Measurements from ENCODE around the gene IL17F.

Gene IL17F

DNA sequence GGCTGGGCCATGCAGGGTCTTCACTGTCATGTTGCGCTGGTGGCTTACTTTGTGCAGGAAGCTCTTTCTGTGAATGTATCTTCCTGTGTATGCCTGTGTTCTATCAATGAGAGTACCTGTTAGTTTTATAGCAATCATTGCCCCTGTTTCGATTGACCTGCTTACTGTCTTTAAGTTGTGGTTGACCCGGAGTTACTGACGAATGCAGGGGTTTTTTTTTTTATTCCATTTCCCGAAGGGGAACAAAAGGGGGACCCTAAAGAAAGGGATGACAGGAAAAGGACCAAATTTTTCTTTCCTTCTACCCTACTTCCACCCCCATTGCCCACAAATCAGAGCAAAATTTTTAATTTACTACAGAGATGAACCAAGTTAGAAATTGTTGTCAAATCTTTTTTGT, at the start of gene IL17F:
Gene IL17F, minus strand, starts transcription at position 101 of the 400 bp plus-strand sequence. Its CDS starts 71 bp downstream, at position 30.
- DNase-seq, result no peak

DNA sequence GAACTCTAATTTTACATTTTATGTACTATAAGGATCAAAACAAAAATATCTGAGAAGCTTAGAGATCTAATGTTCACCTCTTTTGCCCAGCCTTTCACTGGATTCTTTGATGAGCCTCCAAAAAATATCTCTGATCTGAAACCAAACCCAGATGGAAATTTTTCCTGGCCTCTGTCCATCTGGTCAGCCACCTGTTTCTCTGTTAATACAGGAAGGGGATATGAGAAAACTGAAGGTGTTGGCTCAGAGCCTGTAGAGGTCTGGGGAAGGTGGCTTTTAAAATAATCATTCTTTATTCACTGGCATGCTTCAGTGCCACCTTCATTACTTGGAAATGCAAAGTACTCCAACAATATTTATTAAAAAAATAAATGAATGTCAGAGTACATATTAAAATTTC, 48.8 kb upstream of the IL17F start:
- no peak for DNase-seq

DNA sequence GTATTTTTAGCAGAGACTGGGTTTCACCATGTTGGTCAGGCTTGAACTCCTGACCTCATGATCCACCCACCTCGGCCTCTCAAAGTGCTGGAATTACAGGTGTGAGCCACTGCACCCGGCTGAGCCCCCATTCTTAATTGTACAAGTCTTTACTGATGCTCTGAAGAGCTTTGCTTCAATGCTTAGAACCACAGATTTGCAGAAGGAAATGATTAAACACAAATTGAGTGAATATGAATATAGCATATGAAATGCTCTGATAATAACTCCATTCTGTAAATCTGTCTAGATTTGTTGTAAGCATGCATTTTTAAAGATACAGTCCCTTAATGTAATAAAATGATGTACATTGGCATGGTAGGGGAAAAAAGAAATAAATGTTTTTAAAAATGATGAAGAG, 44.5 kb upstream of the IL17F start:
- no peak for DNase-seq

DNA sequence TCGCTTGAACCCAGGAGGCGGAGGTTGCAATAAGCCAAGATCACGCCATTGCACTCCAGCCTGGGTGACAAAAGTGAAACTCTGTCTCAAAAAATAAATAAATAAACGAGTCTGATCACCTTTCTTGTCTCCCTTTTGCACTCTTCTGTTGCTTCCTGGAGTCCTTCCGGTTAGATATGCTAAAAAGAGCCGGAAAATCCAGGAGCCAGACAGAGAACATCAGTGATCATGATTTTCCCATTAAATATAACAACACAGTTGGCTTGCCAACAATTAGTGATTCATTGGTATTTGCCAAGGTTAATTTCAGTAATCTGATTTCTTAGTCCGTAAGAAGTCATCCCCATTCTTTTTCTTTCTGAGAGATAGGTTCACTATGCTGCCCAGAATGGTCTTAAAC, 43.9 kb upstream of the IL17F start:
- no peak for DNase-seq

DNA sequence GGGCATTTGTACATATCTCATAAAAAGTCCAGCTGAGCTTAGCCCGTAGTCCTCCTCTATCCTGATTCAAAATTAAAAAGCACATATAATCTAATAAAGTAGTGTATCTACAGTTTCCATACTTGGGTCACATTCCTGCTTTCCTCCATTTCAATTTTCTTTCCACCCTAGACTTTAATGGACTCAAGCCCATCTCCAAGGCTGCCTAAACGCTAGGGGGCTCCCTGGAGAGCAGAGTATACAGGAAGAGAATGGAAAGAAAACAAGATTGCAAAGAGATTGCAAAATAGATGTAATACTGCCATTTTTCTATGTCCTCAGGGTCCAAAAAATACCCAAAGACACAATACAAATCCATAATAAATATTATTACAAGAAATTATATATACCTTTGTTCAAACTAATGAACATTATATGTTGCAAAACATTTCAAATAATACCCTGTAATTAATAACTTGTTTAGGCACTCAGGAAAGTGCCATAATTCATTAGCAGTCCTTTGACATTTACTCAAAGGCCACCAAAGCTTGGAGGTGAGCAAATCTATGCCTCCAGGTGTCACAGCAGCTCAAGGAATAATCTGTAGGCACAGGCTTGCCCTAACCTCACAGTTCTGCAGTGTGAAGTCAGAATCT, 42.6 kb upstream of the IL17F start:
- peak; percentile 76 for DNase-seq

DNA sequence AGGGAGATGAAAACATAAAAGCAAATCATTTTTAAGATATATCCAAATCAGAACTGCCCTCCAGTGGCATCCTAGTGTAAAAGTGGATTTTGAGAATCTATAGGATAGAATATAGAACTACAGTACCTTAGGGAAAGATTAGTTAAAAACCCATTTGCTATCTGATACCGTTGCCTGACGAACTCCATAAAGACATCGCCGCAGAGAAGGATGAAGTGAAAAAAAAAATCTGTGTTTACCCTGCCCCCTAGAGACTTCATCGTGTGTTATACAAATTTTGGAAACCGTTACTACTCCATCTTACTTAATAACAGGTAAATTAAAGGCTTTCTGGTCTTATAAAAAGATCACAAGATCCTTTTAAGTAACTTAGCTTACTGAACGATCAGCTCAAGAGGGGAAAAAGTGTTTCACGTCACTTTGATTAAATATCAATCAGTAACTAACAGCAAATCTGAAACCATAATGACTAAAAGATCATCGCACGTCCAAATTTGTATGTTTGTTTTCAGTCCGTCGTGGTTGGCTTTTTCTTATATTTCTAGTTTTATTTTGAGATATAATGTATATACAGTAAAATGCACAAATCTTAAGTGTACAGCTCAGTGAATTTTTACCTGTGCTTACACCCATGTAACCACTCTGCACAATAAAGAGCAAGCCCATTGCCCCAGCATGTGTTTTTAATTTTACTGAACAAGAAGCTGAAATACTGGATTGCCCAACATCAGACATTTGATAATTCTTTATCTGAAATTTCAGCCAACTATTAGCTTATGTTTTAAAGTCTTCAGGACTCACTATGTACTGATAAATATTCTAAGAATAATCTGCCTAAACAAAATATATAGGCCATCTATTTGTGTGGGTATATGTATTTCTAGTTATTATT, 41.1 kb upstream of the IL17F start:
- no peak for DNase-seq

DNA sequence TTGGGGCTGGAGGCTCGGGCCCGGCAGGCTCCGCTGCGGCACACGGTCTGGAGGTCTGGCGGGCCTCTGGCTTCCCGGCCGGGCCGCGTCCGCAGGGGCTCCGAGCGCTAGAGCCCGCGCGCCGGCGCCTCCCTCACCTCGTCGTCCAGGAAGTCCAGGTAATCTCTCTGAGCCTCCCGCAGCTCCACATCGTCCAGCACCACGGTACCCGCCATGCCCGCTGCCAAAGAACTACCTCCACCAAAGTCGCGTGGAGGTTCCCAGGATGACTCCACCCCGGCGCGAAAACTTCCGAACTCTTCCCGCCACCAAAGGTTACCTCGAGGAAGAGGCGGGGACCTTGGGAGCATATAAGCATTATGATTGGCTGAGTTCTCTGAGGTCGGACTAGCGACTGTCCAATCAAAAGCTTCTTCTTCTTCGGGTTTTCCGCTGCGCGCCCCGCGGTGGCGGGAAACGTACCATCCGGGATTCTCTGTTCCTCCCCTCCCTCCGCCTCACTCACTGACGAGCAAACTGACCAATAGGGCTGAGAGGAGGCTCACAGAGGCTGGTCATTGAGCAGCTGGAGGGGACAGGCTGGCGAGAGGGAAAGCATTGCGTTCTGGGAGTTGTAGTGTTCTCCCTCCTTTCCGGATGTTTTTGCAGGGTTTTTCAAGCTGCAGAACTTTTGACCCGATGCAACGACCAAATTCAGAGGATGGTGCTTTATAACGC, 40.3 kb upstream of the IL17F start, which contains the start of gene MCM3:
Gene MCM3, minus strand, starts transcription at position 283 of the 717 bp plus-strand sequence. Its CDS starts 68 bp downstream, at position 215.
- peak; percentile 94 for DNase-seq

DNA sequence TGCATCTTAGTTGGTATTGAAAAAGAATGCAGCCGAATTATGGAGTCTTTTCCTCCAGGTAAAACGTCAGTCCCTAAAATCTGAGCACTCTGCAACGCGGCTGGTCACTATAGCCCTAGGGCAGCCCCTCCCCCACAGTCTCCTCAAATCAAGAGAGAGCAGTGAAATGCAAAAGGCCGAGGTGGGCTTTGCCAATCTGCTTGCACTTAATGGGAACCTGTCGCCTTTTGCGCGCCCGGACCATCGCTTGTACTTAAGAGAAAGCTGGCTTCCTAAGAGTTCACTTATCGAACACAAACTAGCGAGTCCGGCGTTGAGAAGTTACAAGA, 39.8 kb upstream of the IL17F start:
- no peak for DNase-seq

DNA sequence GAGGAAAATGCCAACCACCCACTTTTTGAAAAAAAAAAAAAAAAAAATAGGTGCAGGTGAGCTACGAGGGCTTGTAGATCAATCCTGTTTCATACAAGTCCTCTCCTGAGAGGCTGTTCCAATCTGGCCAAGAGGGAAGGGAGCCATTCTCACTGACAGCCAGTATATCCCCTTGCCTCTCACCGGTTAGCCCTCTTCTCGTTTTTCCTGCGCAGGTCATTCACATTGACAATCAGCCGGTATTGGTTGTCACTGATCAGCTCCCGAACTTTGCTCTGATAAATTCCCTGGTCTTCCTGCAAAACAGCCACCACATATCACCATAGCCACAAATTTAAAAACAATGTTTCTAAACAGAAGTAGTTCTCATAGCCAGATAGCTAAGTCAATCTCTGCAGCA, 38.8 kb upstream of the IL17F start:
- no peak for DNase-seq

DNA sequence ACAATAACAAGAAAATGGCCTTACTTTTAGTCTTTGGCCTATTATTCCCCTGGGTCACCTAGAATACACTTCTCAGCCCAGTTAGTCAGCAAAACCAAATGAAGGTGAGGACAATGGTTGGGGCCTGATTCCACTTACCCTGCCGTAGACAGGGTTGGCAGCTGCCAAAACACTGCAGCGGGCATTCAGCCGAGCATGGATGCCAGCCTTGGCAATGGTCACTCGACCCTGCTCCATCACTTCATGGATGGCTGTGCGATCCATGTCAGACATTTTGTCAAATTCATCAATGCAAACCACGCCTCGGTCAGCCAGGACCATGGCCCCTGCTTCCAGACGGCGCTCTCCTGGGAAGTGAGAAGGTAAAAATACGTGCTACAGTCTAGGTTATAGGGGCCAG, 31.8 kb upstream of the IL17F start:
- no peak for DNase-seq

DNA sequence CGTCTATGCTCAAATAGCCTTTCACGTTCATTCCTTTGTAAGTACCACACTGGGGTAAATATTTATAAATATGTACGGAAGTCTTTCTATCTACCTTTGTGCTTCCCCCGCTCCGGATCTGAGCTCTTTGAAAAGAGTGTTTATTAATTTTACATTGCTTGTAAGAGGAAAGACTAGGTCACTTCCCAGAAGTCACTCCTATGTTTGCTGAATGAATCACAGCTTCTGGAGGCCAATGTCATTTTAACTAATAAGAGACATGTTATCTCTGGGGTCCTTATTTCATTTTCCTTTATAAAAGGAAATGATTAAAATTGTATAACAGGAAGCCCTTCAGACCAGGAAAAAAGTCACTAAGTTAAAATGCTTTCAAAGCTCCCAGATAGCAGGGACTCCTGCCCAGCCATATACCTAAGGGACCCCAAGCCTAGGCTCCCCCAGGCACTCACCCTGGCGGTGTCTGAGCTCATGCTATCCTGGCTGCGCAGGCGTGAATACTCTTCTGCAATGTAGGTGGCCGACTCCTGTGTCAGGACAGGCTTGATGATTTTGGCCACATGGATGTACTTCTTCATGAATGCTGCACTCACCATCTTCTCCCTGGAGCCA, 27.7 kb upstream of the IL17F start:
- DNase-seq, result no peak

DNA sequence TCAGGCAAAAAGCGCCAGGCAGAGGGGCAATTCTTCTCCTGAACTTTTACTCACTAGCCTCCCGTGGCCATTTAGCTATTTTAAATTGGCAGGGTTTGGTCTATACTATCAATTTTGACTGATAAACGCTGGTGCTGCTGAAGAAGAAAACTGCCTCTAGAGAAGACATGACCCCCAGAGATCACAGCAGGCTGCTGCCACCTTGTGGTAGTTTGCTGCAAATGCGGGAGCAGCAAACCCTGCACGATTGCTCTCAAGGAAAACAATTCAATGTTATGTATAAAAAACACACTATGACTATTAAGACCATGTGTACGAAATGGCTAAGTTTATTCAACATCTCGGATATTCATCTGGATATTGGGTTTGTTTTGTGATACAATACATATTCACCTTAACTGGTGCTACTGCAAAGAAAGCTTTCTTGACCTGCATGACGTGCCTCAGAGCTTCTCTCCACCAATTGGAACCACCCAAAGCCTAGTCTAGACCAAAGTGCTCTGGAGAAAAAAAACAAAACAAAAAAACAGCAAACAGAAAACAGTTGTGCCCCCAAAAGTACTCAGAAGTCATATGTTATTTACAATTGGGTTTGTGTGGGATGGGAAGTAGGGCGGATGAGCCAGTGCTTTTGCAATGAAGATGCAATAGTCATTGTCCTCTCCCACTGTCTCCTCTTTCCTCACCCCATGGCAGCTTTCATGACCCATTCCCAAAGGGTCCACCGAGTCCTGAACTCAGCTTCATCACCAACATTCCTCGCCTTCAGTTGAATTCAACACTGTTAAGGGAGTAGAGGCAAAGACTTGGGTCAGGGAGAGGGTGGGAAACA, 19.6 kb upstream of the IL17F start:
- DNase-seq, result peak; percentile 85

DNA sequence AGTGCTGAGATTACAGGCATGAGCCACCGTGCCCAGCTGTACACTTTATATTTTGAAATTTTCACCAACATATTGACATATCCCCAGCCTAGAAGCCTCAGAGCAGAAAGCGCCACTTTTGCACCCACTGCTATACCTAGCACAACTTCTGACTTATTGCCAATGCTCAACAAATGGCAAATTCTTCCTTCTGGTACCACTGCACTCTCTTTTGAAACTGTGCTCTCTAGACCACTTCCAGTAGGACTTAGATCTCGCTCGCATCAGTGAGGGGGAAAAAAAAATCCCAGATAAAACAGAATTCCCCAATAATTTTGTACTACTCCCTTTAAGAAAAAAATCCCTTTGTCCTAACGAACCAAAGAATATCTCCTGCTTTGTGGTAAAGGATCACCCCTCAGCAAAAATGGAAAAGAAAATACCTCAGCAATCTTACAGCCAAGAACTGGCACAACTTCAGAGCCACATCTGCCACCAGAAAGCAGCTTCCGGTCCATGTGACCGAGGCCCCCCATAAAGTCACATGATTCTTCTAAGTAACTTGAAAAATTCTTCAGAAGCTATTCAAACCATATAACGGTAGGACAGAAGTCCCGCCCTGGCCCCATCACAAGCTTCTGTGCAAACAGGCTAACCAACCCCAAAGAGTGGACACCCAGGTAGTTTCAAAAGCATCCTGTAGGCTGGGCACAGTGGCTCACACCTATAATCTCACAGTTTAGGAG, 18.5 kb upstream of the IL17F start:
- DNase-seq, result no peak

DNA sequence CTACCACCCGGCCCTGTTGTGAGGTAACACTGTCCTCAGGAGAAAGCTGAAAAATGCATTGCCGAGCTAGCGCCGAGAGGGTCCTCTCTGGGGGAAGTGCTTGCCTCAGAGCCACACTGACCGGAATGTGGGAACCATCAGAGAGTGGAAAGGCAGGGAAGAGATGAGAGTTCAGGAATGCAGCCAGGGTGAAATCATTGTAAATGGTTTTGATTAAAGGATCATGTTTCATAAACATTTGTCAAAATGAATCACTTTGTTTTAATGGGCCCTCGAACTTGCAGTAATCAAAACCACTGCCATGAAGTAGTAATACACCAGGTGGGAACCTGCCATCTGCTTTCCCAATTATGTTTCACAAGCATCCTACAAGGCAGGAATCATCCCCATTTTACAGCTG, 16.9 kb upstream of the IL17F start:
- DNase-seq, result no peak

DNA sequence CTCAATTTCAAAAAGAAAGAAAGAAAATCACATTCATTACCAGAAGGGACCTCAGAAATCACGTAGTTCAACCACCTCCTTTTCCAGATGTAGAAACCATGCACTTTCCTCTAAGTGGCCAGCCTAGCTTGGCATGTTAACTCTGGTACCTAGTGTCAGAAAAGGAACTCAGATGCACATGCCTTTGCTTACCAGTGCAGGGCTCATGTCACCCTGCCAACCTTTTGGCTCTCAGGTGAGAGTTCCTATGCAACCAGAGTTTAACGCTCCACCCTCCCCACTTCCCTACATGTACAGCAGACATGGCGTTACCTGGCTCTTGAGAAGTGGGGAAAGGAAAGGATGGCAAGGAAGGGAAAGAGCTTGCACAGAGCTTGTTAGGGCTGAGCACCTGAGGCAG, 16.3 kb upstream of the IL17F start:
- DNase-seq, result no peak

DNA sequence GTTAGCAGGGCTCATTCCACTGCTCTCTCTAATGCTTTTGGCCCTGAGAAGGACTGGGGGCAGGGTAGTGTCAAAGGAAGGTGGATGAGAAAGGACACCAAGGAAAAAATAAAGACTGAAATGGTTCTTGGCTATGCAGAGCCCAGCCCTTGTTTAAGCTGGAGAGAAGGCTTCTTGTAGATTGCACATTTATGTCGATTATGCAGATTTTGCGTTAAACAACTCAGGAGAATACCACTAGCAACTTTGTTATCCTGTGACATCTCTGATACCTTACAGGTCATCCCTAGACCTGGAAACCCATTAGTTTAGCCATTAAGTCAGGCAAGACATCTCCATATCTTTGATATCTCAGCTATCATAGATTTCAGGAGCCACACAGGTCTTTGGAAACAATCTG, 11.1 kb upstream of the IL17F start:
- DNase-seq, result no peak

DNA sequence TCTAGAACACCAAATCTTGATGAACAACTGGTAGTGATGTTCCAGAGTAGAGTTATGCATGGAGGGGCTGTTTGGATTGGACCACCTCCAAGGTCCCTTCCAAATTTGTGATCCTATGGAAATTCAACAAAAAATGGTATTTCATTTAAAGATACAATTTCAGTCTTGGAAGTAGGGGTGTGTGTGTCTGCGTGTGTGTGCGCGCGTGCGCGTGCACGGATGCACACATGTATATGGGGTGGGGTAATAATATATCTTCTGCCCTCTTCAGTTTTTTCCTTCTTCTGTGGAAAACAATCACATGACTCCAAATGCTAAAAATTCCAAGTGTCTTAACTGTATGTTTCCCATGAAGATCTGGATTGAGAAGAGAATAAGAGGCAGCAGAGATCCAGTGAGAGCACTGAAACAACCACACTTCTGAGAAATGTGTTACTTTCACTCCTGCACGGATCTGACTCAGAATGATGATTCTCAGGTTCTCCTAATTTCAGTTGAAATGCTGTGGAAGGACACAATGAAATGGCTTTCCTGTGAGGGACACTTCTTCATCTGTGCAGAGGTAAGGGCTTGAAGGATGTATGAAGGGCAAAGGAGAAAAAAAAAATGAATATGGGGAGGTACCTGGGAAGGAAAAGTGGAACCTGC, 10.6 kb upstream of the IL17F start:
- no peak for DNase-seq

DNA sequence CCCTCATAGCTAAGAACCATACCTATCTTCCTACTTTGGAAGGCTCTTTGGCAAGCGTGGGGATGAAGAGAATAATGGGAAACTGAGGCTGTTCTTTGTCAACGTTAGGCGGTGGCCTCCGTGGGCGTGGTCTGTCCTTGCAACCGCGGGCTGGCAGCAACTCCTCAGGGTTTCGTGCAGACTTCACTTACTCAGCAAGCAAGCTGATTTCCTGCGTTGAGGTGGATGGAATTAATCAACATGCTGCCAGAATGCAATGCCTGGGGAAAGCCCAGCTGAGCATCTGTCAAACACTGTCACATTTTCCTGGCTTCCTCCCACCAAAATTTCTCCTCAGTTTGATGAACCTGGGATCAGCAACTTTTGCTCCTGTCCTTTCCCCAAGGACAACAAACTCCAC, 9.2 kb upstream of the IL17F start:
- no peak for DNase-seq

DNA sequence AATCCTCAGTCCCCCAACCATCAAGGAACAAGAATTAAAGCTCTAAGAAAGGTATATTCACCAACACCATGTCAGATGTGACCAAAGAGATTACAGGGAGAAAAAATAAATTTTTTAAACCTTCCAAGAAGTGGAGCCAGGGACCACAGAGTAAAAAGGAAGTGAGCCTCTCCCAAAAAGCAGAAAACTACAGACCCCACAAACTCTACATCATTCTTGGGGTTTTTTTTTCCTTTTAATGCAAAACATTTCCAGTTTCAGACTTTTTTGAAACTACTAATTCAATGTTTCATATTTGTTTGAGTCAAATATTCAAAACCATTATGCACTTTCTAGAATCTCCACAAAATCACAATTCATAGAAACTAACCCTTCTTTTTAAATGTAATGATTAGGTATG, 6.8 kb upstream of the IL17F start:
- DNase-seq, result no peak

DNA sequence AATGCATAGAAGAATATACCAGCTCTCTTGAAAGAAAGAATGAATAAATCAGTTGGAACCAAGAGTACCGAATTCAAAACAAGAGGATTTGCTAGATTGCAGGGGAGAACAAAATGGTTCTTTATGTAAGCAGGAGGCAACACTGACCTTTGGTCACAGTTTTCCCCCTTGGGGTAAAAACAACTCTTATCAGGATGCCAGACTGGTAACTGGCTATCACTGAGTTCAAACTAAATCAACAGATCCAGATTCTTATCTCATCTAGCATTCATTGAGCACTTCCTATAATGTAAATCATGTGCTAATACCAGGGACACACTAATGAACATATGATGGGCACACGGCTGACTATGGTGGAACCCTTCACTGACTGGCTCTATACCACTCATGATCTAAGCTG, 4.8 kb upstream of the IL17F start:
- no peak for DNase-seq

DNA sequence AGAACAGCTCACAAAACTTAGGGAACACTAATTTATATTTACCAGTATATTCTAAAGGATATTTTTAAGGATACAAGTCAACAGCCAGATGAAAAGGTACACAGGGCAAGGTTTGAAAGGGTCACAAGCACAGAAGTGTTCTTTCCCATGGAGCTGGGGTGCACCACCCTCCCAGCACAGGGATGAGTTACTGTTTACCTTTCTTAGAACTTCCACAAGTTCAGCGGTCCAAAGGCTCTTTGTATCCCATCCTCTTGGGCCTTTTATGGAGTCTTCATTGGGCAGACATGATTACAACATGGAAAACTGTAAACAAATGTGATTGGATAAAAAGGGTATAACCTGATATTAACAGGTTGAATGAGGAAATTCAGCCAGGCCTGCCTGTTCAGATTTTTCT, 1.1 kb upstream of the IL17F start:
- no peak for DNase-seq

Data from activated CD8-positive, alpha-beta memory T cell treated with anti-CD3 and anti-CD28 coated beads for 24 hours (primary cell).